Endothelial cell of umbilical vein (primary cell): ENCODE results near the gene UCN3. TPM values are rescaled to one million over a fixed set of nuclear protein-coding genes. Genes with fewer than 3 reads are reported as not detected.

ENCODE experiments used
- BruUV-seq: library from RNA; stranded (reverse); fragments of 400-500 nt; replicated peaks from 2 replicates; lab custom pipeline; 2021; lab: Mats Ljungman, UMichigan
- CTCF ChIA-PET: fragments of 300-600, 350-600 bp; sonication (Branson Sonifier 250); formaldehyde crosslinking; loops from one replicate; lab custom pipeline; 2021; ENCODE audit warnings: antibody characterized with exemption, inconsistent platforms; lab: Charles Lee
- POLR2A ChIA-PET: fragments of 300-600, 350-600 bp; sonication (Branson Sonifier 250); formaldehyde crosslinking; loops from one replicate; lab custom pipeline; 2021; ENCODE audit warnings: antibody characterized with exemption, inconsistent platforms; lab: Charles Lee
- DNase-seq: peaks from one replicate; pipeline ENCODE4 v3.0.0-alpha.2; 2011; ENCODE audit warnings: low read depth, low spot score
- FAIRE-seq: peaks from 2 replicates; lab custom pipeline; 2011; peaks lifted over from hg19 to GRCh38; lab: Jason Lieb, UNC
- H2AFZ ChIP-seq: 2 replicates; pipeline ENCODE4 v1.6.0; 2012; ENCODE audit warnings: low read depth, low read length, control low read depth, inconsistent platforms
- H3K27ac ChIP-seq: 2 replicates; pipeline ENCODE4 v1.5.1; 2011; ENCODE audit warnings: low read depth, mild to moderate bottlenecking, control low read depth, low read length, moderate library complexity; ENCODE audit not compliant: insufficient read depth
- H3K27me3 ChIP-seq, 2 experiments: 2 replicates each; pipeline versions ENCODE4 v1.6.0 to v1.6.1; 2011; ENCODE audit warnings: low read length in 2 of 2, mixed read lengths in 1 of 2; ENCODE audit not compliant: control insufficient read depth in 2 of 2, insufficient read depth in 2 of 2
- H3K36me3 ChIP-seq, 2 experiments: 2 replicates in 1 of 2; 3 replicates in 1 of 2; pipeline ENCODE4 v1.5.1; 2011; ENCODE audit warnings: low read length in 2 of 2, mild to moderate bottlenecking in 1 of 2, moderate library complexity in 1 of 2; ENCODE audit not compliant: control insufficient read depth in 2 of 2, insufficient read depth in 2 of 2; ENCODE audit errors: extremely low read depth in 1 of 2
- H3K4me1 ChIP-seq: 3 replicates; pipeline ENCODE4 v1.5.1; 2011; ENCODE audit warnings: mild to moderate bottlenecking, low read length; ENCODE audit not compliant: control insufficient read depth, insufficient read depth; ENCODE audit errors: extremely low read depth
- H3K4me2 ChIP-seq: 2 replicates; pipeline ENCODE4 v1.6.1; 2011; ENCODE audit warnings: low read length, control low read depth, mixed read lengths; ENCODE audit not compliant: insufficient read depth
- H3K4me3 ChIP-seq, 3 experiments: fragments of 200-600 bp in 1 of 3; sonication (generic), shearing (Covaris generic) in 1 of 3; replicated peaks in 1 of 3; 2 replicates each; pipeline ENCODE4 v1.5.1; 2011 to 2016; ENCODE audit warnings: control low read depth in 3 of 3, low read length in 3 of 3, mild to moderate bottlenecking in 2 of 3, inconsistent platforms in 1 of 3, low read depth in 1 of 3, moderate library complexity in 1 of 3; ENCODE audit not compliant: insufficient read depth in 1 of 3
- H3K79me2 ChIP-seq: 2 replicates; pipeline ENCODE4 v1.6.0; 2012; ENCODE audit warnings: low read length, inconsistent platforms; ENCODE audit not compliant: control insufficient read depth, insufficient read depth
- H3K9ac ChIP-seq: replicated peaks from 2 replicates; pipeline ENCODE3; 2011; ENCODE audit warnings: low read length, control low read depth; ENCODE audit not compliant: insufficient read depth; ENCODE audit errors: extremely low read depth
- H3K9me1 ChIP-seq: replicated peaks from 3 replicates; pipeline ENCODE4 v1.6.0; 2011; ENCODE audit warnings: mild to moderate bottlenecking, low read length; ENCODE audit not compliant: control insufficient read depth, insufficient read depth; ENCODE audit errors: extremely low read depth
- H3K9me3 ChIP-seq: replicated peaks from 2 replicates; pipeline ENCODE4 v1.5.1; 2012; ENCODE audit warnings: low read length, inconsistent platforms; ENCODE audit not compliant: control insufficient read depth, insufficient read depth
- H4K20me1 ChIP-seq: replicated peaks from 2 replicates; pipeline ENCODE3; 2011; ENCODE audit warnings: mild to moderate bottlenecking, low read length; ENCODE audit not compliant: control insufficient read depth, insufficient read depth; ENCODE audit errors: extremely low read depth
- CTCF ChIP-seq, 2 donors: IDR thresholded peaks; 1 replicate in 1 of 2; 2 replicates in 1 of 2; pipeline ENCODE4 v1.5.1; 2011; ENCODE audit warnings: low read length in 2 of 2, mild to moderate bottlenecking in 2 of 2, moderate library complexity in 2 of 2, control low read depth in 1 of 2, inconsistent platforms in 1 of 2, low read depth in 1 of 2; ENCODE audit not compliant: insufficient read depth in 1 of 2; ENCODE audit errors: extremely low read depth in 1 of 2
- EZH2 ChIP-seq: IDR thresholded peaks from 2 replicates; pipeline ENCODE4 v1.6.1; 2012; ENCODE audit warnings: borderline replicate concordance, low read depth, mild to moderate bottlenecking, moderate library complexity, low read length, inconsistent platforms; ENCODE audit not compliant: severe bottlenecking
- GATA2 ChIP-seq: IDR thresholded peaks from 2 replicates; pipeline ENCODE4 v1.7.0; 2011; ENCODE audit warnings: low read depth, mild to moderate bottlenecking, moderate library complexity, mixed read lengths, low read length; ENCODE audit not compliant: insufficient read length, insufficient read depth
- MYC ChIP-seq: IDR thresholded peaks from one replicate; pipeline ENCODE4 v1.6.1; 2011; ENCODE audit warnings: mild to moderate bottlenecking, low read depth, low read length
- POLR2A ChIP-seq: IDR thresholded peaks from 2 replicates; pipeline ENCODE4 v1.6.1; 2012; ENCODE audit warnings: low read depth, mild to moderate bottlenecking, control low read depth, low read length
- POLR2AphosphoS5 ChIP-seq: IDR thresholded peaks from 2 replicates; pipeline ENCODE4 v1.6.1; 2012; ENCODE audit warnings: low read depth, mild to moderate bottlenecking, control low read depth, low read length, moderate library complexity; ENCODE audit not compliant: insufficient read depth
- dilution Hi-C: fragments of 300-500 bp; cut with MboI; formaldehyde crosslinking; loops from one replicate; pipeline ENCODE4 v1.15.0; 2019; ENCODE audit warnings: low sequenced_read_pairs; ENCODE audit not compliant: extremely low pct_ligation_motif_present
- intact Hi-C: fragments of 100-400 bp; cut with micrococcal nuclease; formaldehyde crosslinking; loops from one replicate; pipeline ENCODE4 v1.10.0; 2022
- polyA plus RNA-seq, 4 experiments: library from polyadenylated mRNA; depleted of rRNA in 3 of 4; stranded (reverse) in 3 of 4; unstranded in 1 of 4; fragments of >200 nt; gene quantifications; 2 replicates each; pipeline versions ENCODE4 v1.2.1 to v1.2.3, GENCODE V29; 2011 to 2012; ENCODE audit warnings: missing spikeins in 1 of 4
- total RNA-seq: library from RNA; stranded (reverse); gene quantifications from 2 replicates; pipeline ENCODE4 v1.2.3, GENCODE V29; 2021

UCN3 gene
- total and polyA plus RNA-seq, 2 donors (not counting 3 experiments of a cell fraction or from before 2014, with no cell fraction given): not detected

- no peaks in the 10 kb centered on the region for H3K4me1 ChIP-seq
- no peak overlapping the region for H3K27ac ChIP-seq
- H3K36me3 ChIP-seq: no peaks in the 10 kb centered on the region
- BruUV-seq: no TSS peak
- dilution Hi-C loops: no loop called here
- no peaks in the 10 kb centered on the region for H3K9me3 ChIP-seq
- intact Hi-C loops: no loop called here
- no peaks in the 10 kb centered on the region for H3K79me2 ChIP-seq
- no peak overlapping the region for H3K4me3 ChIP-seq
- H4K20me1 ChIP-seq: no peaks in the 10 kb centered on the region
- POLR2A ChIA-PET: no interaction called here
- H3K27me3 ChIP-seq: peaks cover 4 to 22% of the 10 kb centered on the region in 2 experiments
- H2AFZ ChIP-seq: no peak overlapping the region
- no peak overlapping the region for H3K4me2 ChIP-seq
- H3K9ac ChIP-seq: no peak overlapping the region
- CTCF ChIA-PET: interaction anchor here (1.0 kb wide), 1 partner anchor 17 kb away, joined by 4 read pairs; no protein-coding TSS in a partner anchor
- H3K9me1 ChIP-seq: no peaks in the 10 kb centered on the region
- FAIRE-seq (no peak), DNase-seq (no peak)
- no peak for TF ChIP-seq EZH2
- no peak for TF ChIP-seq POLR2A
- no peak for TF ChIP-seq GATA2
- no peak for TF ChIP-seq CTCF (IDR thresholded peaks at IDR 0.05; ENCODE audit: extremely low read depth in 1 of 2, insufficient read depth in 1 of 2, low read depth in 1 of 2, low read length in 2 of 2)
- no peak for TF ChIP-seq MYC
- no peak for TF ChIP-seq POLR2AphosphoS5
These were observed 4.3 kb upstream of the UCN3 start for GRCh38 chr10:5360318-5360915.
